ENCODE results near the gene SEPTIN1. TPM values are rescaled to one million over a fixed set of nuclear protein-coding genes. Genes with fewer than 3 reads are reported as not detected.

Gene SEPTIN1
- total and polyA plus RNA-seq, 2 of the 13 experiments (the other 11 are each of a cell fraction or from before 2014, with no cell fraction given), result 0.18 to 0.67 TPM

GRCh38 chr16:30369091-30369937, 13.0 kb downstream of the SEPTIN1 start (continued):
- no peak for TF ChIP-seq ZGPAT (CRISPR knock-in tag; IDR thresholded peaks at IDR 0.05)
- TF ChIP-seq LBX2 (CRISPR knock-in tag; IDR thresholded peaks at IDR 0.05; ENCODE audit: borderline replicate concordance), result 0 out of 2 replicates have a peak, but pooled peaks have one; percentile 28
- peak; percentile 36; the same call in 1 of the 2 replicates for TF ChIP-seq HNF1B (CRISPR knock-in tag; IDR thresholded peaks at IDR 0.05)
- TF ChIP-seq ZNF496 (CRISPR knock-in tag; IDR thresholded peaks at IDR 0.05; ENCODE audit: insufficient replicate concordance), result no peak
- no peak for TF ChIP-seq ZNF460 (CRISPR knock-in tag; IDR thresholded peaks at IDR 0.05; ENCODE audit: borderline replicate concordance)
- peak; percentile 61 for TF ChIP-seq AGO1 (IDR thresholded peaks at IDR 0.05; ENCODE audit: low read depth, low read length, poor library complexity, severe bottlenecking)
- TF ChIP-seq MXD3 (CRISPR knock-in tag; IDR thresholded peaks at IDR 0.05), result peak; percentile 44; the same call in 1 of the 2 replicates
- TF ChIP-seq ZNF597 (CRISPR knock-in tag; IDR thresholded peaks at IDR 0.05), result no peak
- no peak for TF ChIP-seq SIX4 (CRISPR knock-in tag; IDR thresholded peaks at IDR 0.05)
- TF ChIP-seq ZNF567 (CRISPR knock-in tag; IDR thresholded peaks at IDR 0.05; ENCODE audit: borderline replicate concordance), result no peak
- no peak for TF ChIP-seq ZNF18 (CRISPR knock-in tag; IDR thresholded peaks at IDR 0.05; ENCODE audit: insufficient replicate concordance)
- TF ChIP-seq RBFOX2 (IDR thresholded peaks at IDR 0.05; ENCODE audit: low read depth, low read length), result no peak
- no peak for TF ChIP-seq MTA1 (CRISPR knock-in tag; IDR thresholded peaks at IDR 0.05; ENCODE audit: borderline replicate concordance)
- peak; percentile 32; the same call in 1 of the 2 replicates for TF ChIP-seq TAF1 (CRISPR knock-in tag; IDR thresholded peaks at IDR 0.05)
- TF ChIP-seq HOXA9 (CRISPR knock-in tag; IDR thresholded peaks at IDR 0.05; ENCODE audit: borderline replicate concordance), result no peak
- TF ChIP-seq ZMYM2 (CRISPR knock-in tag; IDR thresholded peaks at IDR 0.05), result no peak
- no peak for TF ChIP-seq ATF5 (CRISPR knock-in tag; IDR thresholded peaks at IDR 0.05; ENCODE audit: low read depth)
- no peak for TF ChIP-seq SP1 (IDR thresholded peaks at IDR 0.05)
- no peak for TF ChIP-seq SP1 (CRISPR knock-in tag; IDR thresholded peaks at IDR 0.05)
